Measurements from ENCODE around the gene CLMN.

- no peak for TF ChIP-seq POLR2A (IDR thresholded peaks at IDR 0.05; ENCODE audit: low read depth, low read length)
- no peak for TF ChIP-seq CTCF (conservative IDR thresholded peaks at IDR 0.05; ENCODE audit: low read depth, low read length)
- no peak for TF ChIP-seq CEBPB (IDR thresholded peaks at IDR 0.05; ENCODE audit: low read depth, low read length)
- TF ChIP-seq MXI1 (IDR thresholded peaks at IDR 0.05; ENCODE audit: borderline replicate concordance, low read depth, low read length), result no peak
- no peak for TF ChIP-seq CHD1 (IDR thresholded peaks at IDR 0.05; ENCODE audit: low read depth, low read length)
- no peak for TF ChIP-seq RFX5 (IDR thresholded peaks at IDR 0.05; ENCODE audit: low read depth, low read length)
- no peak for TF ChIP-seq SMC3 (IDR thresholded peaks at IDR 0.05; ENCODE audit: low read depth, low read length)
- no peak for TF ChIP-seq NFE2L2 (IDR thresholded peaks at IDR 0.05; ENCODE audit: low read depth, low read length)
- no peak for TF ChIP-seq ELK1 (IDR thresholded peaks at IDR 0.05; ENCODE audit: borderline replicate concordance, low read depth, low read length)
- no peak for TF ChIP-seq USF2 (IDR thresholded peaks at IDR 0.05; ENCODE audit: low read depth, low read length)
- TF ChIP-seq FOS (IDR thresholded peaks at IDR 0.05; ENCODE audit: low read depth, low read length), result no peak
Measured at GRCh38 chr14:95228240-95228639, 91.5 kb downstream of the CLMN start.

All from IMR-90 (cell line).